IMR-90 (cell line): Measurements from ENCODE around the gene CERS5. TPM values are rescaled to one million over a fixed set of nuclear protein-coding genes. Genes with fewer than 3 reads are reported as not detected.

ENCODE experiments used
- ATAC-seq: fragments of 200-7000 bp; cut with Tn5 transposase; 2 replicates; pipeline ENCODE4 v1.9.1; 2020; ENCODE audit warnings: low read depth, mild to moderate bottlenecking, moderate library complexity
- BruUV-seq: library from RNA; stranded (reverse); fragments of 400-500 nt; replicated peaks from 2 replicates; lab custom pipeline; 2021; lab: Mats Ljungman, UMichigan
- CTCF ChIA-PET: fragments of 300-600 bp; formaldehyde crosslinking; extraction: SDS; loops from one replicate; lab custom pipeline; 2021; ENCODE audit warnings: antibody characterized with exemption; lab: Yijun Ruan, JAX
- POLR2A ChIA-PET: fragments of 300-600 bp; sonication (Branson Sonifier 250); formaldehyde crosslinking; loops from one replicate; lab custom pipeline; 2022; ENCODE audit warnings: antibody characterized with exemption; ENCODE audit not compliant: unreplicated experiment; lab: Charles Lee
- DNase-seq: peaks from one replicate; pipeline ENCODE4 v3.0.0; 2013
- H2AFZ ChIP-seq: replicated peaks from 2 replicates; pipeline ENCODE3; 2013; ENCODE audit warnings: low read length, mild to moderate bottlenecking; ENCODE audit not compliant: poor library complexity
- H2AK5ac ChIP-seq: 2 replicates; pipeline ENCODE4 v1.6.1; 2013; ENCODE audit warnings: low read depth, low read length, inconsistent platforms
- H2AK9ac ChIP-seq: replicated peaks from 2 replicates; pipeline ENCODE3; 2013; ENCODE audit warnings: mild to moderate bottlenecking, low read depth, low read length, moderate library complexity; ENCODE audit not compliant: poor library complexity
- H2BK120ac ChIP-seq: 2 replicates; pipeline ENCODE4 v1.6.1; 2013; ENCODE audit warnings: low read depth, low read length, inconsistent platforms
- H2BK15ac ChIP-seq: 3 replicates; pipeline ENCODE4 v1.6.1; 2013; ENCODE audit warnings: low read depth, low read length, inconsistent platforms
- H2BK20ac ChIP-seq: 2 replicates; pipeline ENCODE4 v1.6.1; 2013; ENCODE audit warnings: low read depth, mild to moderate bottlenecking, inconsistent platforms, low read length, moderate library complexity
- H2BK5ac ChIP-seq: 2 replicates; pipeline ENCODE4 v1.6.1; 2013; ENCODE audit warnings: mild to moderate bottlenecking, low read depth, low read length, inconsistent platforms; ENCODE audit not compliant: poor library complexity, severe bottlenecking
- H3K14ac ChIP-seq: replicated peaks from 2 replicates; pipeline ENCODE4 v1.6.1; 2013; ENCODE audit warnings: low read depth, low read length, inconsistent platforms
- H3K18ac ChIP-seq: 2 replicates; pipeline ENCODE4 v1.6.1; 2013; ENCODE audit warnings: low read depth, low read length, control low read depth
- H3K23ac ChIP-seq: 2 replicates; pipeline ENCODE4 v1.6.1; 2013; ENCODE audit warnings: low read depth, low read length, inconsistent platforms
- H3K27ac ChIP-seq: 2 replicates; pipeline ENCODE4 v1.5.1; 2013; ENCODE audit warnings: mild to moderate bottlenecking, control low read depth, low read length; ENCODE audit not compliant: insufficient read depth
- H3K27me3 ChIP-seq: 2 replicates; pipeline ENCODE4 v1.6.1; 2013; ENCODE audit warnings: low read length; ENCODE audit not compliant: control insufficient read depth, insufficient read depth
- H3K36me3 ChIP-seq: 2 replicates; pipeline ENCODE4 v1.6.1; 2013; ENCODE audit warnings: low read length, mixed read lengths; ENCODE audit not compliant: control insufficient read depth, insufficient read depth
- H3K4ac ChIP-seq: 2 replicates; pipeline ENCODE4 v1.6.1; 2013; ENCODE audit warnings: low read depth, low read length, inconsistent platforms
- H3K4me1 ChIP-seq: 2 replicates; pipeline ENCODE4 v1.6.1; 2013; ENCODE audit warnings: low read length, mixed read lengths; ENCODE audit not compliant: control insufficient read depth, insufficient read depth
- H3K4me2 ChIP-seq: 2 replicates; pipeline ENCODE4 v1.6.1; 2013; ENCODE audit warnings: low read depth, mild to moderate bottlenecking, control low read depth, low read length, moderate library complexity
- H3K4me3 ChIP-seq: 2 replicates; pipeline ENCODE4 v1.5.1; 2013; ENCODE audit warnings: low read depth, mild to moderate bottlenecking, control low read depth, low read length, moderate library complexity; ENCODE audit not compliant: insufficient read depth
- H3K56ac ChIP-seq: 2 replicates; pipeline ENCODE4 v1.6.1; 2013; ENCODE audit warnings: low read length, inconsistent platforms; ENCODE audit not compliant: insufficient read depth; ENCODE audit errors: extremely low read depth
- H3K79me1 ChIP-seq, 2 experiments: 2 replicates each; pipeline ENCODE4 v1.6.1; 2013; ENCODE audit warnings: low read length in 2 of 2, inconsistent platforms in 1 of 2, low read depth in 1 of 2
- H3K9ac ChIP-seq: 2 replicates; pipeline ENCODE4 v1.6.1; 2013; ENCODE audit warnings: low read depth, low read length, control low read depth
- H3K9me1 ChIP-seq: 2 replicates; pipeline ENCODE4 v1.6.1; 2013; ENCODE audit warnings: low read length, inconsistent platforms; ENCODE audit not compliant: insufficient read depth
- H3K9me3 ChIP-seq: 2 replicates; pipeline ENCODE4 v1.6.1; 2013; ENCODE audit warnings: low read length; ENCODE audit not compliant: control insufficient read depth, insufficient read depth
- H4K20me1 ChIP-seq: 2 replicates; pipeline ENCODE4 v1.6.1; 2013; ENCODE audit warnings: low read length, inconsistent platforms; ENCODE audit not compliant: insufficient read depth
- H4K5ac ChIP-seq: 2 replicates; pipeline ENCODE4 v1.6.1; 2013; ENCODE audit warnings: mild to moderate bottlenecking, low read depth, low read length, control low read depth
- H4K8ac ChIP-seq, 2 experiments: 2 replicates each; pipeline ENCODE4 v1.6.1; 2013; ENCODE audit warnings: low read depth in 2 of 2, low read length in 2 of 2, control low read depth in 1 of 2, inconsistent platforms in 1 of 2
- H4K91ac ChIP-seq: 2 replicates; pipeline ENCODE4 v1.6.1; 2013; ENCODE audit warnings: low read depth, low read length, inconsistent platforms; ENCODE audit not compliant: insufficient read depth
- CTCF ChIP-seq: conservative IDR thresholded peaks from 2 replicates; pipeline ENCODE4 v1.5.1; 2012; ENCODE audit warnings: mild to moderate bottlenecking, low read depth, low read length, improper control_type of control experiment
- MXI1 ChIP-seq: IDR thresholded peaks from 2 replicates; pipeline ENCODE4 v1.6.1; 2012; ENCODE audit warnings: low read depth, mild to moderate bottlenecking, low read length, moderate library complexity, borderline replicate concordance
- NFE2L2 ChIP-seq: fragments of 150-350 bp; IDR thresholded peaks from 2 replicates; pipeline ENCODE4 v1.6.1; 2016; ENCODE audit warnings: low read depth, mild to moderate bottlenecking, low read length
- RFX5 ChIP-seq: IDR thresholded peaks from 2 replicates; pipeline ENCODE4 v1.8.0; 2012; ENCODE audit warnings: low read depth, mild to moderate bottlenecking, low read length, moderate library complexity
- WGBS, 2 experiments: methylation state at CpG; one replicate each; pipeline versions ENCODE4 v1.1.5 to v1.1.7; 2013; ENCODE audit warnings: missing lambda C conversion rate in 2 of 2; ENCODE audit not compliant: insufficient read length in 1 of 2; ENCODE audit errors: extremely low coverage in 2 of 2; 5-methylcytosine and 5-hydroxymethylcytosine counted together
- dilution Hi-C: fragments of 300-500 bp; cut with HindIII; formaldehyde crosslinking; loops from one replicate; pipeline ENCODE4 v1.14.3; 2018; ENCODE audit warnings: low sequenced_read_pairs; ENCODE audit not compliant: unreplicated experiment
- in situ Hi-C: fragments of 300-500 bp; cut with MboI; formaldehyde crosslinking; loops from 3 replicates; pipeline ENCODE4 v1.14.3; 2019; ENCODE audit warnings: low sequenced_read_pairs, inconsistent platforms, mixed read lengths
- intact Hi-C: fragments of 100-400 bp; cut with micrococcal nuclease; formaldehyde crosslinking; loops from 2 replicates; pipeline ENCODE4 v1.10.0; 2022
- polyA plus RNA-seq, 3 experiments: library from polyadenylated mRNA; depleted of rRNA; stranded (reverse); fragments of >200 nt; gene quantifications; 2 replicates each; pipeline ENCODE4 v1.2.3, GENCODE V29; 2012; ENCODE audit warnings: low replicate concordance in 1 of 3
- total RNA-seq: library from RNA; depleted of rRNA; stranded (reverse); fragments of >200 nt; gene quantifications from 2 replicates; pipeline ENCODE4 v1.2.3, GENCODE V29; 2012

CERS5 gene
- total and polyA plus RNA-seq, 2 of the 4 experiments (the other 2 are of a cell fraction): 40.3 to 60.3 TPM

- H3K36me3 ChIP-seq: peaks cover 54% of the 10 kb centered on the region
- 100% methylated on average over 1 of the region's 5 CpGs; no CpG with 5 or more reads in 1 of the 2 experiments for WGBS, 2 experiments
- BruUV-seq: no TSS peak
- dilution Hi-C loops (no loop called here), in situ Hi-C loops (no loop called here), intact Hi-C loops (no loop called here)
- no peaks in the 10 kb centered on the region for H3K9me3 ChIP-seq
- no peak overlapping the region for H3K14ac ChIP-seq
- H4K8ac ChIP-seq: no peak overlapping the region
- no peaks in the 10 kb centered on the region for H3K4me1 ChIP-seq
- H2BK20ac ChIP-seq: no peak overlapping the region
- H4K91ac ChIP-seq: no peak overlapping the region
- no peaks in the 10 kb centered on the region for H3K9me1 ChIP-seq
- H4K20me1 ChIP-seq: peaks cover 5% of the 10 kb centered on the region; the same call in 1 of the 2 replicates
- DNase-seq (peak; percentile 42), ATAC-seq (peak; percentile 61)
- no peak overlapping the region; the same call in 1 of the 2 replicates for H2AK5ac ChIP-seq
- no peak overlapping the region; the same call in 1 of the 2 replicates for H3K23ac ChIP-seq
- peaks cover 4 to 30% of the 10 kb centered on the region in 2 experiments; a peak in 3 of 4 replicates for H3K79me1 ChIP-seq
- H3K18ac ChIP-seq: no peak overlapping the region
- H4K5ac ChIP-seq: no peak overlapping the region
- no peak overlapping the region for H2BK15ac ChIP-seq
- no peak overlapping the region for H2BK5ac ChIP-seq
- H2BK120ac ChIP-seq: no peak overlapping the region
- H2AK9ac ChIP-seq: peak overlapping the region; percentile 87
- CTCF ChIA-PET: interaction anchor here (1.0 kb wide), 1 partner anchor 14 kb away, joined by 3 read pairs; the partner anchor contains the start of gene SMARCD1
- no peak overlapping the region for H3K56ac ChIP-seq
- H3K4me2 ChIP-seq: no peak overlapping the region
- H3K27me3 ChIP-seq: no peaks in the 10 kb centered on the region; the same call in 1 of the 2 replicates
- no peak overlapping the region for H3K27ac ChIP-seq
- no peak overlapping the region for H3K4me3 ChIP-seq
- H3K9ac ChIP-seq: no peak overlapping the region
- POLR2A ChIA-PET: no interaction called here
- TF ChIP-seq CTCF: no peak
- no peak for TF ChIP-seq NFE2L2
- no peak for TF ChIP-seq MXI1
- TF ChIP-seq RFX5: no peak
- H2AFZ ChIP-seq: peak overlapping the region; percentile 46
- H3K4ac ChIP-seq: no peak overlapping the region
These were observed 67.7 kb downstream of the CERS5 start for GRCh38 chr12:50099302-50100008.
